ENCODE data around the gene FBLN7. TPM values are rescaled to one million over a fixed set of nuclear protein-coding genes. Genes with fewer than 3 reads are reported as not detected.

FBLN7 gene
- total RNA-seq, 4 donors from 2014 or later: 3.6 to 10.2 (median 5.9) TPM

- intact Hi-C loops (cut with DNase I; ENCODE audit: low total_unique reads): no loop called here
- 47 to 64% methylated on average over 5 of the region's 5 CpGs for WGBS, 2 donors
- H3K4me3 ChIP-seq (ENCODE audit: low read depth, poor library complexity, severe bottlenecking): no peak overlapping the region
- TF ChIP-seq POLR2A (IDR thresholded peaks at IDR 0.05): no peak
- no peak for TF ChIP-seq CTCF (IDR thresholded peaks at IDR 0.05)
- peak; percentile 20 to 85 for DNase-seq (ENCODE audit: low spot score in 2 of 2)
Measured at GRCh38 chr2:112150447-112150846, 12.3 kb downstream of the FBLN7 start.

- 76 to 80% methylated on average over 11 of the region's 11 CpGs for WGBS, 2 donors
- no peak overlapping the region for H3K4me3 ChIP-seq (ENCODE audit: low read depth, poor library complexity, severe bottlenecking)
- DNase-seq (ENCODE audit: low spot score in 2 of 2): peak; percentile 8 to 70
- intact Hi-C loops (cut with DNase I; ENCODE audit: low total_unique reads): no loop called here
- TF ChIP-seq CTCF (IDR thresholded peaks at IDR 0.05): no peak
Measured at GRCh38 chr2:112150851-112151250, 12.7 kb downstream of the FBLN7 start.

- intact Hi-C loops (cut with DNase I; ENCODE audit: low total_unique reads): no loop called here
- DNase-seq (ENCODE audit: low spot score in 2 of 2): peak; percentile 4 to 59
- H3K4me3 ChIP-seq (ENCODE audit: low read depth, poor library complexity, severe bottlenecking): no peak overlapping the region
- TF ChIP-seq CTCF (IDR thresholded peaks at IDR 0.05) (no peak), POLR2A (IDR thresholded peaks at IDR 0.05) (no peak)
- 87 to 92% methylated on average over 5 of the region's 5 CpGs for WGBS, 2 donors
Measured at GRCh38 chr2:112151271-112151670, 13.1 kb downstream of the FBLN7 start.

- intact Hi-C loops (cut with DNase I; ENCODE audit: low total_unique reads): no loop called here
- DNase-seq (ENCODE audit: low spot score in 2 of 2): peak; percentile 11 to 75
- H3K4me3 ChIP-seq (ENCODE audit: low read depth, poor library complexity, severe bottlenecking): no peak overlapping the region
- 92 to 94% methylated on average over 18 of the region's 18 CpGs for WGBS, 2 donors
- TF ChIP-seq POLR2A (IDR thresholded peaks at IDR 0.05) (no peak), CTCF (IDR thresholded peaks at IDR 0.05) (no peak)
Measured at GRCh38 chr2:112151701-112152440, 13.7 kb downstream of the FBLN7 start.

- no peak overlapping the region for H3K4me3 ChIP-seq (ENCODE audit: low read depth, poor library complexity, severe bottlenecking)
- peak; percentile 4 to 72 for DNase-seq (ENCODE audit: low spot score in 2 of 2)
- TF ChIP-seq POLR2A (IDR thresholded peaks at IDR 0.05) (no peak), CTCF (IDR thresholded peaks at IDR 0.05) (no peak)
- intact Hi-C loops (cut with DNase I; ENCODE audit: low total_unique reads): no loop called here
- 88 to 93% methylated on average over 10 of the region's 10 CpGs for WGBS, 2 donors
Measured at GRCh38 chr2:112152476-112153178, 14.4 kb downstream of the FBLN7 start.

All from lower leg skin (tissue), 4 donors.